Measurements from ENCODE around the gene PAX2.

Gene PAX2

GRCh38 chr10:100837300-100837699 is 91.9 kb downstream of the PAX2 start:
- Mint-ChIP-seq H3K4me1 (no peaks in the 10 kb centered on the region), H3K27me3 (peaks cover 24% of the 10 kb centered on the region), H3K4me3 (no peak overlapping the region), H3K9me3 (no peaks in the 10 kb centered on the region), H3K36me3 (no peaks in the 10 kb centered on the region), H3K27ac (no peak overlapping the region)

- H3K36me3 Mint-ChIP-seq = no peaks in the 10 kb centered on the region
- H3K27me3 Mint-ChIP-seq = peaks cover 12% of the 10 kb centered on the region
- no peaks in the 10 kb centered on the region for H3K9me3 Mint-ChIP-seq
- H3K4me1 Mint-ChIP-seq = no peaks in the 10 kb centered on the region
- no peak overlapping the region for H3K27ac Mint-ChIP-seq
- H3K4me3 Mint-ChIP-seq = no peak overlapping the region
Measured at GRCh38 chr10:100838986-100839385, 93.6 kb downstream of the PAX2 start.

- H3K4me1 Mint-ChIP-seq = no peaks in the 10 kb centered on the region
- H3K36me3 Mint-ChIP-seq = no peaks in the 10 kb centered on the region
- H3K27me3 Mint-ChIP-seq = peaks cover 9% of the 10 kb centered on the region
- no peak overlapping the region for H3K4me3 Mint-ChIP-seq
- H3K27ac Mint-ChIP-seq = no peak overlapping the region
- no peaks in the 10 kb centered on the region for H3K9me3 Mint-ChIP-seq
Measured at GRCh38 chr10:100841528-100841927, 96.1 kb downstream of the PAX2 start.

GRCh38 chr10:100847440-100847839 is 102.1 kb downstream of the PAX2 start:
- Mint-ChIP-seq H3K27me3 (peaks cover 32% of the 10 kb centered on the region), H3K27ac (no peak overlapping the region), H3K9me3 (no peaks in the 10 kb centered on the region), H3K36me3 (no peaks in the 10 kb centered on the region), H3K4me3 (no peak overlapping the region), H3K4me1 (peaks cover 5% of the 10 kb centered on the region)

- Mint-ChIP-seq H3K27me3 (peaks cover 33% of the 10 kb centered on the region), H3K4me3 (no peak overlapping the region), H3K36me3 (no peaks in the 10 kb centered on the region), H3K9me3 (no peaks in the 10 kb centered on the region), H3K4me1 (peaks cover 5% of the 10 kb centered on the region), H3K27ac (no peak overlapping the region)
Measured at GRCh38 chr10:100848770-100849169, 103.4 kb downstream of the PAX2 start.

- no peak overlapping the region for H3K4me3 Mint-ChIP-seq
- peaks cover 31% of the 10 kb centered on the region for H3K27me3 Mint-ChIP-seq
- peaks cover 2% of the 10 kb centered on the region for H3K36me3 Mint-ChIP-seq
- H3K9me3 Mint-ChIP-seq = no peaks in the 10 kb centered on the region
- no peaks in the 10 kb centered on the region for H3K4me1 Mint-ChIP-seq
- H3K27ac Mint-ChIP-seq = no peak overlapping the region
Measured at GRCh38 chr10:100858261-100858660, 112.9 kb downstream of the PAX2 start.

- Mint-ChIP-seq H3K9me3 (no peaks in the 10 kb centered on the region), H3K36me3 (peaks cover 2% of the 10 kb centered on the region), H3K4me3 (no peak overlapping the region), H3K27me3 (peaks cover 30% of the 10 kb centered on the region), H3K27ac (no peak overlapping the region), H3K4me1 (no peaks in the 10 kb centered on the region)
Measured at GRCh38 chr10:100858747-100859483, 113.5 kb downstream of the PAX2 start.

- peaks cover 31% of the 10 kb centered on the region for H3K27me3 Mint-ChIP-seq
- H3K9me3 Mint-ChIP-seq = no peaks in the 10 kb centered on the region
- H3K27ac Mint-ChIP-seq = no peak overlapping the region
- no peaks in the 10 kb centered on the region for H3K4me1 Mint-ChIP-seq
- H3K36me3 Mint-ChIP-seq = peaks cover 2% of the 10 kb centered on the region
- H3K4me3 Mint-ChIP-seq = no peak overlapping the region
Measured at GRCh38 chr10:100859484-100859763, 114.0 kb downstream of the PAX2 start.

- Mint-ChIP-seq H3K4me3 (no peak overlapping the region), H3K36me3 (no peaks in the 10 kb centered on the region), H3K27ac (no peak overlapping the region), H3K27me3 (peaks cover 33% of the 10 kb centered on the region), H3K9me3 (no peaks in the 10 kb centered on the region), H3K4me1 (no peaks in the 10 kb centered on the region)
Measured at GRCh38 chr10:100863433-100863832, 118.1 kb downstream of the PAX2 start.

- Mint-ChIP-seq H3K4me3 (no peak overlapping the region), H3K36me3 (no peaks in the 10 kb centered on the region), H3K27ac (no peak overlapping the region), H3K27me3 (peaks cover 26% of the 10 kb centered on the region), H3K4me1 (no peaks in the 10 kb centered on the region), H3K9me3 (no peaks in the 10 kb centered on the region)
Measured at GRCh38 chr10:100864036-100864885, 118.9 kb downstream of the PAX2 start.

GRCh38 chr10:100864978-100865377 is 119.6 kb downstream of the PAX2 start:
- no peaks in the 10 kb centered on the region for H3K9me3 Mint-ChIP-seq
- H3K36me3 Mint-ChIP-seq = no peaks in the 10 kb centered on the region
- no peaks in the 10 kb centered on the region for H3K4me1 Mint-ChIP-seq
- peaks cover 23% of the 10 kb centered on the region for H3K27me3 Mint-ChIP-seq
- H3K27ac Mint-ChIP-seq = no peak overlapping the region
- H3K4me3 Mint-ChIP-seq = no peak overlapping the region

- Mint-ChIP-seq H3K4me3 (no peak overlapping the region), H3K27ac (no peak overlapping the region), H3K4me1 (no peaks in the 10 kb centered on the region), H3K9me3 (no peaks in the 10 kb centered on the region), H3K27me3 (peaks cover 21% of the 10 kb centered on the region), H3K36me3 (no peaks in the 10 kb centered on the region)
Measured at GRCh38 chr10:100866010-100866409, 120.6 kb downstream of the PAX2 start.

- H3K4me1 Mint-ChIP-seq = no peaks in the 10 kb centered on the region
- H3K9me3 Mint-ChIP-seq = no peaks in the 10 kb centered on the region
- H3K4me3 Mint-ChIP-seq = no peak overlapping the region
- H3K27me3 Mint-ChIP-seq = peaks cover 21% of the 10 kb centered on the region
- H3K27ac Mint-ChIP-seq = no peak overlapping the region
- no peaks in the 10 kb centered on the region for H3K36me3 Mint-ChIP-seq
Measured at GRCh38 chr10:100866575-100867098, 121.3 kb downstream of the PAX2 start.

- Mint-ChIP-seq H3K27ac (no peak overlapping the region), H3K4me1 (no peaks in the 10 kb centered on the region), H3K36me3 (no peaks in the 10 kb centered on the region), H3K4me3 (no peak overlapping the region), H3K9me3 (no peaks in the 10 kb centered on the region), H3K27me3 (peaks cover 19% of the 10 kb centered on the region)
Measured at GRCh38 chr10:100867261-100867963, 122.0 kb downstream of the PAX2 start.

GRCh38 chr10:100868382-100868781 is 123.0 kb downstream of the PAX2 start:
- Mint-ChIP-seq H3K4me3 (no peak overlapping the region), H3K4me1 (no peaks in the 10 kb centered on the region), H3K27me3 (peaks cover 17% of the 10 kb centered on the region), H3K27ac (no peak overlapping the region), H3K36me3 (no peaks in the 10 kb centered on the region), H3K9me3 (no peaks in the 10 kb centered on the region)

GRCh38 chr10:100869399-100869798 is 124.0 kb downstream of the PAX2 start:
- H3K36me3 Mint-ChIP-seq = no peaks in the 10 kb centered on the region
- H3K4me1 Mint-ChIP-seq = no peaks in the 10 kb centered on the region
- H3K4me3 Mint-ChIP-seq = no peak overlapping the region
- H3K27me3 Mint-ChIP-seq = peaks cover 15% of the 10 kb centered on the region
- no peaks in the 10 kb centered on the region for H3K9me3 Mint-ChIP-seq
- peak overlapping the region; percentile 3 for H3K27ac Mint-ChIP-seq
